Activated CD4-positive, alpha-beta T cell treated with anti-CD3 and anti-CD28 coated beads, Interleukin-2, amount 10 ng/mL, durations not matched to agents 7 days and 5 days (primary cell): Measurements from ENCODE around the gene CASZ1. TPM values are rescaled to one million over a fixed set of nuclear protein-coding genes. Genes with fewer than 3 reads are reported as not detected.

Source experiments
- CTCF ChIA-PET: fragments of 350-600 bp; sonication (Branson Sonifier 250); formaldehyde crosslinking; loops from one replicate; lab custom pipeline; 2021; ENCODE audit warnings: antibody characterized with exemption; lab: Charles Lee
- POLR2A ChIA-PET: fragments of 350-600 bp; sonication (Branson Sonifier 250); formaldehyde crosslinking; loops from one replicate; lab custom pipeline; 2021; ENCODE audit warnings: antibody characterized with exemption; lab: Charles Lee
- DNase-seq: peaks from one replicate; pipeline ENCODE4 v3.0.0-alpha.2; 2020
- H3K27ac Mint-ChIP-seq: one replicate; pipeline ENCODE4 v1.8.0; 2021; ENCODE audit warnings: mild to moderate bottlenecking, moderate library complexity, mixed read lengths
- H3K27me3 Mint-ChIP-seq: one replicate; pipeline ENCODE4 v1.8.0; 2021; ENCODE audit warnings: mixed read lengths
- H3K36me3 Mint-ChIP-seq: one replicate; pipeline ENCODE4 v1.8.0; 2021; ENCODE audit warnings: low read depth, mixed read lengths
- H3K4me1 Mint-ChIP-seq: one replicate; pipeline ENCODE4 v1.8.0; 2021; ENCODE audit warnings: mixed read lengths
- H3K4me3 Mint-ChIP-seq: one replicate; pipeline ENCODE4 v1.8.0; 2021; ENCODE audit warnings: mild to moderate bottlenecking, moderate library complexity, mixed read lengths
- H3K9me3 Mint-ChIP-seq: one replicate; pipeline ENCODE4 v1.8.0; 2021; ENCODE audit warnings: mixed read lengths
- total RNA-seq, 2 experiments: library from RNA; stranded (reverse); gene quantifications; one replicate each; pipeline ENCODE4 v1.2.3, GENCODE V29; 2021

Gene CASZ1
- total RNA-seq, 2 experiments from 2014 or later = 7.6 to 9.8 TPM

DNA sequence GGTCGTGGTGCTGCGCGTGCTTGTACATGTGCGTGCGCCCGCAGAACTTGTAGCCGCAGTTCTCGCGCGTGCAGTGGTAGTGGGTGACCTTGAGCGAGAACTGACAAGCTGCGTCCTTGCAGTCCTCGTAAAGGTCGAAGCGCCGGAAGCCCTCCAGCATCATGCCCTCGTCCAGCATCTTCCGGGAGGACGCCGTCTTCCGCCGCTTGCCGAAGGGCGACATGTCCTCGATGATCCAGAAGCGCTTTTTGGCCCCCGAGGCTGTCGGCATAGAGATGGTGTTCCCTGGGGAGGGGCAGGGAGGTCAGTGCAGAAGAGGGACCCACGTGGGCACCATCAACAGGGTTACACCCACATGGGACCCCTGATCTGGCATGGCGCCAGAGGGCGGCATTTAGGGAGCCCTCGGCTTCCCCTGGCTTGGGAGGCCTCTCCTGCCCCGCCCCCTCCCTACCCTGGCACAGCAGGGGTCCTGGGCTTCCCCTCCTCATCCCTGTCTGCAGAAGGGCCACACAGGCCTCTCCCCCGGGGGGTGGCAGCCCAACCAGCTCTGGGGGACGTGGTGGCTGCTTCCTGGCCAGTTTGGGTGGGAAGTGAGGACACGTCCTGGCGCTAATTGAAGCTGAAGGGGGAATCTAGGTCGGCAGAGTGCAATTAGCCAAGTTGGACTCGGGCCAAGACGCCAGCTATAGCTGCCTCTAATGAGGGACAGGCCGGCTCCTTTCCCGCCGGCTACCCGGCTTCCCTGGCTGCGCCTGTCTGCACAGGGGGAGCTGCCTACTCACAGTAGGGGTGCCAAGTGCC lies 156.5 kb downstream of the CASZ1 start:
- ChIA-PET CTCF (interaction anchor here (0.6 kb wide), 1 partner anchor 388 kb away, joined by 3 read pairs; no protein-coding TSS in a partner anchor), POLR2A (no interaction called here)

DNA sequence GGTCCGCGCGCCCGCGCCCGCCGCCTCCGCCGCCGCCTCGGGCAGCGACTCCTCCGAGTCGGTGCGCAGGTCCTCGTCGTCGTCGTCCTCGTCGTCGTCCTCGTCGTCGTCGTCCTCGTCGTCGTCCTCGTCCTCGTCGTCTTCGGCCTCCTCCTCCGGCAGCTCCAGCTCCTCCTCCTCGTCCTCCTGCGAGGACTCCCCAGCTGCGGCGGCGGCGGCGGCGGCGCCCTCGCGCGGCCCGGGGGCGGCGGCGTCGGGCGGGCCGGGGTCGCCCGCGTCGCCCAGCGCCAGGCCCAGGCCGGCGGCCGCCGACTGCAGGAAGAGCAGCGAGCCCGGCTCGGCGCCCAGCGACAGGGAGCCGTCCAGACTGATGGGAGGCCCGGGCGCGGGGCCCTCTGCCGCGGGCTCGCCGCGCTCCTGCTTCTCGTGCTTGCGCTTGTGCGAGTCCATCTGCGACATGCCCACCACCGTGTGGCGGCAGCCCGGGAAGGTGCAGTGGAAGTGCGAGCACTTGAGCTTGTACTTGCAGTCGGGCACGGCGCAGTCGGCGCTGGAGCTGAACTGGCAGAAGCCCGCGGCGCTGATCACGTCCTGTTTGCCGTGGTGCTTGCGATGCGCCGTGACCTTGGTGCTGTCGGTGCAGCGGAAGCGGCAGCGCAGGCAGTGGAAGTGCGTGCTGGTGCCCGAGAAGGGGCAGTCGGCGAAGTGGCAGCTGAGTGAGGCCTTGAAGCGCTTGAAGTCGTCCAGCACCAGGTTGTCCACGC lies 157.3 kb downstream of the CASZ1 start:
- DNase-seq = no peak
- H3K9me3 Mint-ChIP-seq = no peaks in the 10 kb centered on the region
- H3K27ac Mint-ChIP-seq = no peak overlapping the region
- H3K4me1 Mint-ChIP-seq = no peaks in the 10 kb centered on the region
- no peaks in the 10 kb centered on the region for H3K36me3 Mint-ChIP-seq
- peaks cover 7% of the 10 kb centered on the region for H3K27me3 Mint-ChIP-seq
- ChIA-PET CTCF (no interaction called here), POLR2A (no interaction called here)
- peak overlapping the region; percentile 32 for H3K4me3 Mint-ChIP-seq

More for the DNA sequence above, 156.5 kb downstream of the CASZ1 start:
- Mint-ChIP-seq H3K4me3 (no peak overlapping the region), H3K9me3 (no peaks in the 10 kb centered on the region), H3K4me1 (no peaks in the 10 kb centered on the region), H3K36me3 (no peaks in the 10 kb centered on the region), H3K27me3 (peaks cover 7% of the 10 kb centered on the region), H3K27ac (no peak overlapping the region)
- DNase-seq = no peak

DNA sequence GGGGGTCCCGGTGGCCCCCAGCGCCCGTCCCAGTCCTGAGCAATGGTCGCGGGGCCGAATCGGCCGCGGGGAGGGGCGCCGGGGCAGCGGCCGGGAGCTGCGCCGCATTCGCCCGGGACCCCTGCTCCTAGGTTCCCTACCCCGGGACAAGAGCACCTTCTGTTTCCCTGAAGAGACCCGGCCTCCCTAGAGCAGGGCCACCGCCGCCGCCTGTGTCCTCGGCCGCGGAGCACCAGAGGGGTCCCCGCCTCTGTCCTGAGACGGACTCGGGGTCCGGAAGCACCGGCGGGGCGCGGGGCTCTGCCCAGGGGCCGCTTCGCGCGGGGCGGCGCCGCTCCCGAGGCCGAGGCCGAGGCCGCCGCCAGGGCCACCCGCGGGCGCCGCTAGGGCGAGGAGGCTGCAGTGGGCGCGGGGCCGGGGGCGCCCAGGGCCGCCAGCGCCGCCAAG lies 157.9 kb downstream of the CASZ1 start:
- Mint-ChIP-seq H3K4me1 (no peaks in the 10 kb centered on the region), H3K36me3 (no peaks in the 10 kb centered on the region), H3K4me3 (no peak overlapping the region), H3K9me3 (no peaks in the 10 kb centered on the region), H3K27ac (no peak overlapping the region), H3K27me3 (peaks cover 7% of the 10 kb centered on the region)
- CTCF ChIA-PET = no interaction called here
- POLR2A ChIA-PET = no interaction called here
- no peak for DNase-seq

DNA sequence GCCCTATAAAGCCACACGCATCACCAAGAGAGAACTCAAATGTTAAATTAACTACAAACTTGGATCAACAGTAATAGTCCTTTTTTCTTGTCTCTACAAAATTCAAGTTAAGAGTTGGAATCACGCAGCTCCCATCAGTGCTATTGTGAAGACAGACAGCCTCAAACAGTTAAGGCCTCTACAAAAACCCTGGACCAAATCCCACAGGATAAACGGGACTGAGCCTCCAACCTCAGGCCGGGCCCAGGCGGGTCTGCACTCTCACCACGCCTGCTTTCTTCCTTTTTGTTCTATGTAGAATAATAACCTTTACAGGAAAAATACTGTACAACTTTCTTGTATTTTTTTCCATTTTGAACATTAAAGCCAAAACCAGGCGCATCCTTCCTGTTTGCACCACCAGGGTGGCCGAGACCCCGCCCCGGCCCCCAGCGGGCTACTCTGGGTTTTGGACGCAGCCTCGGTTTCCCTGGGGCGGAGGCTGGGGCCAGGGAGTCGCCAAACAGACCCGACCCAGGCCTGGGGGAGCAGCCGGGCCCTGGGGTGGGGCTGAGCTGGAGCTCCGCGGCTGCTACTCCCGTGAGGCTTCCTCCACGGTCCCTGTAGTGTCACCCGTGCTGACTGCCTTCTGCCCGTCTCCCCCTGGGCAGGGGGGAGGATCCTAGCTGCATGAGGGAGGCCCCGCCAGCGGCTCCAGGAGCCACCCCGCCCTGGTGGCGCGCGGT lies 158.4 kb downstream of the CASZ1 start:
- Mint-ChIP-seq H3K4me1 (no peaks in the 10 kb centered on the region), H3K27ac (no peak overlapping the region), H3K36me3 (no peaks in the 10 kb centered on the region), H3K4me3 (no peak overlapping the region), H3K9me3 (no peaks in the 10 kb centered on the region), H3K27me3 (peaks cover 7% of the 10 kb centered on the region)
- CTCF ChIA-PET = no interaction called here
- DNase-seq = no peak
- POLR2A ChIA-PET = no interaction called here

DNA sequence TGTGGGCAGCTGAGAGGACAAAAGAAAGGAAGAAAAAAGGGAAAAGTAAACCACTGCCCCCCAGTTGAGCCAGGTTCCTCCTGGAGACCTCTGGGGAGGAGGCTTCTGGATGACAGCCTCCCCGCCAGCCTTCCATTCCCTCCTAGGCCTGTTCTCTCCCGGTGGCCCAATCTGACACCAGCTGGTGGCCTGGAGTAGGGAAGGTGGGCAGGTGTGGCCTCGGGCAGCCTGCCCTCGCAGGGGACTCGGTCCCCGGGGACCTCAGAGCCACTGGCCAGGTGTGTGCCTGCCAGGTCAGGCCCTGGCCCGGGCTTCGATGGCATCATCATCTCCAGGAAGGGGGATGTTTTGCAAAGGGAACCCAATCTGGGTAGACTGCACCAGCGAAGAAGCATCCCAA lies 159.0 kb downstream of the CASZ1 start:
- H3K9me3 Mint-ChIP-seq = no peaks in the 10 kb centered on the region
- no peak for DNase-seq
- POLR2A ChIA-PET = no interaction called here
- H3K36me3 Mint-ChIP-seq = no peaks in the 10 kb centered on the region
- H3K4me3 Mint-ChIP-seq = no peak overlapping the region
- no peaks in the 10 kb centered on the region for H3K4me1 Mint-ChIP-seq
- peaks cover 7% of the 10 kb centered on the region for H3K27me3 Mint-ChIP-seq
- CTCF ChIA-PET = no interaction called here
- no peak overlapping the region for H3K27ac Mint-ChIP-seq

DNA sequence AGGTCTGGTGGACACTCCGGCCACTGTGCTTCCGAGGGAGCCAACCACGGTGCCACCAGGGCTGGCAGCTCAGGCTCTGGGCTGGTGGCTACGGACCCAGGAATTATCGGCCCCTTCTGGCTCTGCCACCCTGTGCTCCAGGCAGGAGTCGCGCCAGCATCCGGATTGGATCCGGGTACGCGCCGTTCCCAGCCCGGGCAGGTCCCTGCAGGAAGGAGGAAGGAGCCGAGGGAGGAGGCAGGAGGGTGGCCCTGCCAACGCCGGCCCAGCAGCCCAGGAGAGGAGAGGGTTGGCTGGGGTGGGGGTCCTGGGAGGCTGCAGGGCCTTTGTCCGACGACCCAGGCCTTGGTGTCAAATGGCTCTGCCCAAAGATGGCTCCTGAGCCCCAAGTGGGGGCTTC lies 160.5 kb downstream of the CASZ1 start:
- Mint-ChIP-seq H3K27me3 (peaks cover 7% of the 10 kb centered on the region), H3K27ac (no peak overlapping the region), H3K9me3 (no peaks in the 10 kb centered on the region), H3K36me3 (no peaks in the 10 kb centered on the region), H3K4me3 (no peak overlapping the region), H3K4me1 (no peaks in the 10 kb centered on the region)
- no peak for DNase-seq
- ChIA-PET CTCF (no interaction called here), POLR2A (no interaction called here)

DNA sequence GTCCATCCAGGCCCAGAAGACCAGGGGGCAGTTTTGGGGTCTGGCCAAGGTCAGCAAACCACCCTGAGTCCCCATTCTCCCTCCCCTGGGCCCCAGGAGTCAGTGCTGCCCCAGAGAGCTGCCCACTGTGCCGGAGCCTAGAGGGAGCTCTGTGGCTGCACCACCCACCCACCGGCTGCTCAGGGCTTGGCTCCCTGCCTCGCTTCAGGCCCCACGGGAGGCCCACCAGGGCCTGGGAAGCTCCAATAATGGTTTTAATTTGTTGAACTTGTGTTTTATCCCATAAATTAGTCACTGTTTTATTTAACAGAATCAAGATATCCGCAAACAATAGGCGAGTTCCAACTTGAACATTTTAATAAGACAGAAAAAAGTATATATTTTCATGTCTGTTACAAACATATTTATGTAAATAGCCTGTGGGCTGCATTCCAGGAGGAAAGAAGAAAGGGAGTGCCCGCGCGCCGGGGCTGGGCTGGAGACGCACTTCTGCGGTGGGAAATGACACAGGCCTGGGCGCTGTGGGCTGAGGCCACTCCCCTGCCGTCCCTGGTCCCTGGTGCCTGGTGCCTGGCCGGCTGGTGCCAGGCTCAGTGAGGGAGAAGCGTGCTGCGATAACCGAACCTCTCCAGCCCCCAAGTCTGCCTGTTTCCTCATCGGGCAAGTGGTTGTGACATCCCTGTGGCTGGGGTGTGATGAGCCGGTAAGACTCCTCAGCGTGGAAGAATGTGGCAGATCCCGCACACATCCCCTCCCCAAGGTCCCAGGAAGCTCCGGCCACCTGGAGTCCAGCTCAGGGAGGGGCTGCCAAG lies 161.2 kb downstream of the CASZ1 start:
- ChIA-PET CTCF (interaction anchor here (0.6 kb wide), 1 partner anchor 64 kb away, joined by 3 read pairs; no protein-coding TSS in a partner anchor), POLR2A (no interaction called here)
- H3K9me3 Mint-ChIP-seq = no peaks in the 10 kb centered on the region
- H3K4me3 Mint-ChIP-seq = no peak overlapping the region
- H3K27me3 Mint-ChIP-seq = peaks cover 7% of the 10 kb centered on the region
- H3K27ac Mint-ChIP-seq = no peak overlapping the region
- no peak for DNase-seq
- H3K36me3 Mint-ChIP-seq = no peaks in the 10 kb centered on the region
- H3K4me1 Mint-ChIP-seq = no peaks in the 10 kb centered on the region

DNA sequence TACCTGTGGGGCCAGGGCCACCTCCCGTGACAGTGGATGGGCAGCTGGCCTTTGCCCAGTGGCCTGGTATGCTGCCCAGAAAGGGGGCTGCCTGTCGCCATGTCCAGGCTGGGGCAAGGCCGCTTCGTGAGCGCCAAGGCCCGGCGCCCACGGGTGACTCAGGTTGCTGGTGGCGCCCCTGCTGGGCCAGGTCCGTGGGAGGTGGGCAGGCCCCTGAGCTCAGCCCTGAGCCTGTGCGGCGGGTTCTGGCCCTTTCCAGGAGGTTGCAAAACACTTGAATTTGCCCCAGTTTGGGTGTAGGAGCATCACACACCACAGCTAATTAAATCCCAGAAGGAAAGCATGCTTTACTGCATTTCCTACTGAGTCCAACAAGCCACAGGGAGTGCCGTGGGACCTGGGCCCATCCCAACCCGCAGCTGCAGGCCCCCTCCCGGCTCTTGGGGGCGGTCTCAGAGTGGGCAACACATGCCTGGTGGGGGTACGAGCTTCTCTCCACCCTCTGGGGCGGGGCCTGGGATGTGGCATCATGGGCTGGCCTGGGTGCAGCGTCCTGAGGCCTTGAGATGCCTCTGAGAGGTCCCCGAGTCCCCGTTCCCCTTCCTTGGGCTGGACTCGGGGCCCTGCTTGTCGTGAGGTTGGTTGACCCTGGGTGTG lies 161.9 kb downstream of the CASZ1 start:
- H3K4me1 Mint-ChIP-seq = no peaks in the 10 kb centered on the region
- no peak for DNase-seq
- ChIA-PET CTCF (interaction anchor here (0.6 kb wide), 1 partner anchor 64 kb away, joined by 3 read pairs; no protein-coding TSS in a partner anchor), POLR2A (no interaction called here)
- H3K9me3 Mint-ChIP-seq = no peaks in the 10 kb centered on the region
- peaks cover 7% of the 10 kb centered on the region for H3K27me3 Mint-ChIP-seq
- H3K36me3 Mint-ChIP-seq = no peaks in the 10 kb centered on the region
- no peak overlapping the region for H3K27ac Mint-ChIP-seq
- no peak overlapping the region for H3K4me3 Mint-ChIP-seq

DNA sequence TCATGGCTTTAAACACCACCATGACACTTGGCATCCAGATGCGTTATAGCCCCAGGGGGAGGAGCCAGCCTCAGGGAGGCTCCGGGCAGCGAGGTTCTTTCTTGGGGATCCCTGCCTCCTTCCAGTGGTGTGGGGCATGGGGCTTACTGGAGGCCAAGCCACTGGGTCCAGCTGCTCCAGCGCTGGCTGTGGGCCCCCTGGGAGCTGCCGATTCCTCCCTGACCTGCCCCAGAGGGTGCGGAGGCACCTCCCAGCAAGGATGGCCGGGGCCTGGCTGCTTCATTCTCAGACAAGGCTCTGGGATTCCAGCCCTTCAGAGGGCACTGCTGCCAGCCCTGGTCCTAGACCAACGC lies 162.4 kb downstream of the CASZ1 start:
- Mint-ChIP-seq H3K9me3 (no peaks in the 10 kb centered on the region), H3K27ac (no peak overlapping the region), H3K27me3 (peaks cover 7% of the 10 kb centered on the region), H3K4me3 (no peak overlapping the region), H3K36me3 (no peaks in the 10 kb centered on the region), H3K4me1 (no peaks in the 10 kb centered on the region)
- ChIA-PET POLR2A (no interaction called here), CTCF (no interaction called here)
- no peak for DNase-seq

DNA sequence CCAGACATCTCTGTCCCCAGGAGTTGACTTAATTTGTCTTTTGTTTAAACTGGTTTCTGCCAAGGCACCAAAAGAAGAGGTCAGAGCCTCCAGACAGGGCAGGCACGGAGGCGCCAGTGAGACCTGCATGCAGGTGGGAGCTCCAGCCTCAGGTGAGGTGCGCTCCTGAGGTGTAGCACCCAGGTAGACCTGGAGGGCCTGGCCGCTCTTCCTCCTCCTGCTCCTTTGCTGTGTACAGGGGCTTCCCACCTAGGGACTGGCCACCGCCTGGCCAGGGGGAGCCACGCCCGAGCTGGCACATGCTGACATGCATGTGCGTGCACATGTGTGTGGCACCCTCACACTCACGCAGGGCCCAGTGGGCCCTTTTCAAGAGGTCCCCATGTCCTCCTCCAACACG lies 163.0 kb downstream of the CASZ1 start:
- no peaks in the 10 kb centered on the region for H3K4me1 Mint-ChIP-seq
- peaks cover 7% of the 10 kb centered on the region for H3K27me3 Mint-ChIP-seq
- no peak for DNase-seq
- POLR2A ChIA-PET = no interaction called here
- no peak overlapping the region for H3K27ac Mint-ChIP-seq
- no peaks in the 10 kb centered on the region for H3K9me3 Mint-ChIP-seq
- no peak overlapping the region for H3K4me3 Mint-ChIP-seq
- H3K36me3 Mint-ChIP-seq = no peaks in the 10 kb centered on the region
- CTCF ChIA-PET = interaction anchor here (0.6 kb wide), 1 partner anchor 133 kb away, joined by 3 read pairs; no protein-coding TSS in a partner anchor

DNA sequence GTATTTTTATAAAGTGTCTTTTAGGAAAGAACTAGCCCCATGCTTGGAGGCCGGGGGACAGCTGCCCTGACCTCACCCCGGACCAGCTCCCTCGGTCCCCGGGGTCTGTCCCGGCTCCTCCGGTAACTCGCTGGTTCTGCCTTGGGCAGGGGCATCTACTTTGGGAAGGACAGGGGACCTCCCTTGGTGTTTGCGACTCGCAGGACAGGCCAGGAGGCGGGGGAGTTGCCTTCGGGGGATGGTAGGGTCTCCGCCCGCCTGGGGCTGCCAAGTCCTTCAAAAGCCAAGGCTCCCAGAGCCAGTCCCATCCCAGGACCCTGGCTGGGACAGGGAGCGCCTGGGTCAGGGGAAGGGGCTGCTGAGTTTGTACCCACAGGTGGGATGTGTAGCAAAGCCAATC lies 163.8 kb downstream of the CASZ1 start:
- Mint-ChIP-seq H3K9me3 (no peaks in the 10 kb centered on the region), H3K4me3 (no peak overlapping the region), H3K27ac (no peak overlapping the region), H3K27me3 (peaks cover 4% of the 10 kb centered on the region), H3K36me3 (no peaks in the 10 kb centered on the region), H3K4me1 (no peaks in the 10 kb centered on the region)
- POLR2A ChIA-PET = no interaction called here
- DNase-seq = no peak
- CTCF ChIA-PET = interaction anchor here (0.6 kb wide), 2 partner anchors 132 to 276 kb away, joined by 3 to 4 read pairs; no protein-coding TSS in a partner anchor
